ENCODE results near the gene DSC3. TPM values are rescaled to one million over a fixed set of nuclear protein-coding genes. Genes with fewer than 3 reads are reported as not detected.

DSC3 gene
- total RNA-seq: under 1 TPM in 1 of 5 donors, not detected in 4; 0.18 TPM
- not detected for total RNA-seq (2013)
- 0 to 0.30 (median 0) reads per million in 29 experiments for total RNA-seq

GRCh38 chr18:31042406-31043181 lies at the start of gene DSC3:
Gene DSC3, minus strand, starts transcription at chr18:31042742. Its CDS starts 82 bp downstream, at chr18:31042660.
- Mint-ChIP-seq H3K27ac (no peak within 1 kb of the TSS), H3K4me1 (no peaks in the 10 kb centered on the region), H3K36me3 (no peaks in the 10 kb centered on the region), H3K27me3 (peaks cover 29 to 39% of the 10 kb centered on the region in 2 donors), H3K4me3 (peak within 1 kb of the TSS in 1 of 3 donors; percentile 53), H3K9me3 (peaks cover 0 to 20% (median 14%) of the 10 kb centered on the region in 3 donors)
- no peak for DNase-seq
- WGBS (ENCODE audit: insufficient coverage): 10% methylated on average over 64 of the region's 73 CpGs
- Histone ChIP-seq H3K27ac (ENCODE audit: low read length) (no peak within 1 kb of the TSS), H3K4me3 (ENCODE audit: control insufficient read depth in 1 of 2, extremely low read depth in 1 of 2, low read length in 1 of 2) (peak within 1 kb of the TSS in 1 of 2 donors; percentile 3), H3K36me3 (ENCODE audit: control insufficient read depth in 2 of 2, extremely low read depth in 1 of 2, insufficient read depth in 1 of 2, low read length in 1 of 2) (no peaks in the 10 kb centered on the region), H3K4me1 (ENCODE audit: control insufficient read depth in 1 of 2, extremely low read depth in 1 of 2, insufficient read depth in 2 of 2, low read length in 2 of 2) (no peaks in the 10 kb centered on the region), H3K9me3 (no peaks in the 10 kb centered on the region), H3K27me3 (replicated peaks in 1 of 2; ENCODE audit: control insufficient read depth in 2 of 2, extremely low read depth in 1 of 2, insufficient read depth in 2 of 2, low read length in 1 of 2) (peaks cover 10 to 18% of the 10 kb centered on the region in 2 experiments)
- ChIA-PET POLR2A (no interaction called here), CTCF (no interaction called here)
- no peak for ATAC-seq (replicated peaks in 1 of 4)

GRCh38 chr18:31091350-31091749 lies 48.8 kb upstream of the DSC3 start:
- no peaks in the 10 kb centered on the region for H3K27me3 Mint-ChIP-seq
- H3K27ac ChIP-seq (ENCODE audit: low read length): no peak overlapping the region
- ATAC-seq (replicated peaks in 1 of 4) (no peak), DNase-seq (no peak)
- H3K9me3 Mint-ChIP-seq: peaks cover 9 to 16% (median 11%) of the 10 kb centered on the region in 3 donors
- no peaks in the 10 kb centered on the region for H3K36me3 Mint-ChIP-seq
- no peak overlapping the region for H3K27ac Mint-ChIP-seq
- POLR2A ChIA-PET: no interaction called here
- H3K4me3 Mint-ChIP-seq: no peak overlapping the region
- CTCF ChIA-PET: no interaction called here
- no peaks in the 10 kb centered on the region for H3K4me1 ChIP-seq (ENCODE audit: control insufficient read depth in 1 of 2, extremely low read depth in 1 of 2, insufficient read depth in 2 of 2, low read length in 2 of 2)
- H3K9me3 ChIP-seq: no peaks in the 10 kb centered on the region
- H3K27me3 ChIP-seq (replicated peaks in 1 of 2; ENCODE audit: control insufficient read depth in 2 of 2, extremely low read depth in 1 of 2, insufficient read depth in 2 of 2, low read length in 1 of 2): no peaks in the 10 kb centered on the region
- H3K4me3 ChIP-seq (ENCODE audit: control insufficient read depth in 1 of 2, extremely low read depth in 1 of 2, low read length in 1 of 2): no peak overlapping the region
- WGBS (ENCODE audit: insufficient coverage): no CpG with 5 or more reads among the region's 1 CpG
- no peaks in the 10 kb centered on the region for H3K4me1 Mint-ChIP-seq
- no peaks in the 10 kb centered on the region for H3K36me3 ChIP-seq (ENCODE audit: control insufficient read depth in 2 of 2, extremely low read depth in 1 of 2, insufficient read depth in 1 of 2, low read length in 1 of 2)

- ATAC-seq (replicated peaks in 1 of 4) (no peak), DNase-seq (no peak)
- Mint-ChIP-seq H3K27ac (no peak overlapping the region), H3K36me3 (no peaks in the 10 kb centered on the region), H3K9me3 (peaks cover 0 to 10% (median 9%) of the 10 kb centered on the region in 3 donors), H3K4me1 (no peaks in the 10 kb centered on the region), H3K4me3 (no peak overlapping the region), H3K27me3 (no peaks in the 10 kb centered on the region)
- POLR2A ChIA-PET: no interaction called here
- CTCF ChIA-PET: no interaction called here
- Histone ChIP-seq H3K27me3 (replicated peaks in 1 of 2; ENCODE audit: control insufficient read depth in 2 of 2, extremely low read depth in 1 of 2, insufficient read depth in 2 of 2, low read length in 1 of 2) (no peaks in the 10 kb centered on the region), H3K36me3 (ENCODE audit: control insufficient read depth in 2 of 2, extremely low read depth in 1 of 2, insufficient read depth in 1 of 2, low read length in 1 of 2) (no peaks in the 10 kb centered on the region), H3K4me1 (ENCODE audit: control insufficient read depth in 1 of 2, extremely low read depth in 1 of 2, insufficient read depth in 2 of 2, low read length in 2 of 2) (no peaks in the 10 kb centered on the region), H3K9me3 (no peaks in the 10 kb centered on the region), H3K27ac (ENCODE audit: low read length) (no peak overlapping the region), H3K4me3 (ENCODE audit: control insufficient read depth in 1 of 2, extremely low read depth in 1 of 2, low read length in 1 of 2) (no peak overlapping the region)
- whole genome bisulfite sequencing (ENCODE audit: insufficient coverage): 91% methylated on average over 2 of the region's 3 CpGs
Measured at GRCh38 chr18:31088532-31088931, 46.0 kb upstream of the DSC3 start.

- peaks cover 2 to 11% (median 11%) of the 10 kb centered on the region in 3 donors for H3K9me3 Mint-ChIP-seq
- CTCF ChIA-PET: no interaction called here
- H3K4me3 ChIP-seq (ENCODE audit: control insufficient read depth in 1 of 2, extremely low read depth in 1 of 2, low read length in 1 of 2): no peak overlapping the region
- no peak for ATAC-seq (replicated peaks in 1 of 4)
- POLR2A ChIA-PET: interaction anchor here in 1 of 2 donors (0.8 kb wide), 1 partner anchor 11 kb away, joined by 4 read pairs; no protein-coding TSS in a partner anchor
- H3K4me1 ChIP-seq (ENCODE audit: control insufficient read depth in 1 of 2, extremely low read depth in 1 of 2, insufficient read depth in 2 of 2, low read length in 2 of 2): no peaks in the 10 kb centered on the region
- H3K36me3 ChIP-seq (ENCODE audit: control insufficient read depth in 2 of 2, extremely low read depth in 1 of 2, insufficient read depth in 1 of 2, low read length in 1 of 2): no peaks in the 10 kb centered on the region
- WGBS (ENCODE audit: insufficient coverage): no CpG with 5 or more reads among the region's 3 CpGs
- no peak for DNase-seq
- no peaks in the 10 kb centered on the region for H3K36me3 Mint-ChIP-seq
- no peaks in the 10 kb centered on the region for H3K4me1 Mint-ChIP-seq
- H3K9me3 ChIP-seq: no peaks in the 10 kb centered on the region
- H3K27me3 Mint-ChIP-seq: no peaks in the 10 kb centered on the region
- no peak overlapping the region for H3K4me3 Mint-ChIP-seq
- H3K27ac ChIP-seq (ENCODE audit: low read length): no peak overlapping the region
- H3K27me3 ChIP-seq (replicated peaks in 1 of 2; ENCODE audit: control insufficient read depth in 2 of 2, extremely low read depth in 1 of 2, insufficient read depth in 2 of 2, low read length in 1 of 2): no peaks in the 10 kb centered on the region
- H3K27ac Mint-ChIP-seq: no peak overlapping the region
Measured at GRCh38 chr18:31079973-31080372, 37.4 kb upstream of the DSC3 start.

- WGBS (ENCODE audit: insufficient coverage): 0% methylated on average over 1 of the region's 1 CpG
- Histone ChIP-seq H3K9me3 (no peaks in the 10 kb centered on the region), H3K27me3 (replicated peaks in 1 of 2; ENCODE audit: control insufficient read depth in 2 of 2, extremely low read depth in 1 of 2, insufficient read depth in 2 of 2, low read length in 1 of 2) (no peaks in the 10 kb centered on the region), H3K4me3 (ENCODE audit: control insufficient read depth in 1 of 2, extremely low read depth in 1 of 2, low read length in 1 of 2) (no peak overlapping the region), H3K27ac (ENCODE audit: low read length) (no peak overlapping the region), H3K36me3 (ENCODE audit: control insufficient read depth in 2 of 2, extremely low read depth in 1 of 2, insufficient read depth in 1 of 2, low read length in 1 of 2) (no peaks in the 10 kb centered on the region), H3K4me1 (ENCODE audit: control insufficient read depth in 1 of 2, extremely low read depth in 1 of 2, insufficient read depth in 2 of 2, low read length in 2 of 2) (no peaks in the 10 kb centered on the region)
- Mint-ChIP-seq H3K4me1 (no peaks in the 10 kb centered on the region), H3K27ac (no peak overlapping the region), H3K27me3 (no peaks in the 10 kb centered on the region), H3K36me3 (no peaks in the 10 kb centered on the region), H3K4me3 (no peak overlapping the region), H3K9me3 (peaks cover 5 to 17% (median 12%) of the 10 kb centered on the region in 3 donors)
- CTCF ChIA-PET: no interaction called here
- POLR2A ChIA-PET: no interaction called here
- DNase-seq (no peak), ATAC-seq (replicated peaks in 1 of 4) (no peak)
Measured at GRCh38 chr18:31077878-31078277, 35.3 kb upstream of the DSC3 start.

- Histone ChIP-seq H3K36me3 (ENCODE audit: control insufficient read depth in 2 of 2, extremely low read depth in 1 of 2, insufficient read depth in 1 of 2, low read length in 1 of 2) (no peaks in the 10 kb centered on the region), H3K9me3 (no peaks in the 10 kb centered on the region), H3K27me3 (replicated peaks in 1 of 2; ENCODE audit: control insufficient read depth in 2 of 2, extremely low read depth in 1 of 2, insufficient read depth in 2 of 2, low read length in 1 of 2) (no peaks in the 10 kb centered on the region), H3K4me1 (ENCODE audit: control insufficient read depth in 1 of 2, extremely low read depth in 1 of 2, insufficient read depth in 2 of 2, low read length in 2 of 2) (no peaks in the 10 kb centered on the region), H3K27ac (ENCODE audit: low read length) (no peak overlapping the region), H3K4me3 (ENCODE audit: control insufficient read depth in 1 of 2, extremely low read depth in 1 of 2, low read length in 1 of 2) (no peak overlapping the region)
- no peak overlapping the region for H3K27ac Mint-ChIP-seq
- POLR2A ChIA-PET: no interaction called here
- no peak overlapping the region for H3K4me3 Mint-ChIP-seq
- H3K27me3 Mint-ChIP-seq: no peaks in the 10 kb centered on the region
- H3K4me1 Mint-ChIP-seq: no peaks in the 10 kb centered on the region
- no CpG with 5 or more reads among the region's 4 CpGs for WGBS (ENCODE audit: insufficient coverage)
- DNase-seq: no peak
- peaks cover 5 to 17% (median 17%) of the 10 kb centered on the region in 3 donors for H3K9me3 Mint-ChIP-seq
- ATAC-seq (replicated peaks in 1 of 4): no peak
- no peaks in the 10 kb centered on the region for H3K36me3 Mint-ChIP-seq
- CTCF ChIA-PET: no interaction called here
Measured at GRCh38 chr18:31072175-31072574, 29.6 kb upstream of the DSC3 start.
